IgD-negative memory B cell (primary cell): ENCODE data around the gene EVI5L. TPM values are rescaled to one million over a fixed set of nuclear protein-coding genes. Genes with fewer than 3 reads are reported as not detected.

Source experiments
- H3K27ac Mint-ChIP-seq, 3 donors: one replicate each; pipeline ENCODE4 v1.8.0; 2020 to 2022; ENCODE audit warnings: mild to moderate bottlenecking in 3 of 3, mixed read lengths in 3 of 3, moderate library complexity in 1 of 3
- H3K27me3 Mint-ChIP-seq: one replicate; pipeline ENCODE4 v1.8.0; 2021; ENCODE audit warnings: mixed read lengths
- H3K36me3 Mint-ChIP-seq: one replicate; pipeline ENCODE4 v1.8.0; 2020; ENCODE audit warnings: mild to moderate bottlenecking, mixed read lengths
- H3K4me1 Mint-ChIP-seq, 3 donors: one replicate each; pipeline ENCODE4 v1.8.0; 2020 to 2022; ENCODE audit warnings: mixed read lengths in 3 of 3, mild to moderate bottlenecking in 1 of 3
- H3K4me3 Mint-ChIP-seq, 4 donors: one replicate each; pipeline ENCODE4 v1.8.0; 2020 to 2022; ENCODE audit warnings: mild to moderate bottlenecking in 4 of 4, mixed read lengths in 4 of 4, moderate library complexity in 3 of 4
- H3K9me3 Mint-ChIP-seq, 3 donors: one replicate each; pipeline ENCODE4 v1.8.0; 2020 to 2021; ENCODE audit warnings: mixed read lengths in 3 of 3, mild to moderate bottlenecking in 1 of 3
- polyA plus RNA-seq: library from polyadenylated mRNA; unstranded; fragments of 300-500 nt; fragmentation: Illumina TruSeq; gene quantifications from one replicate; pipeline ENCODE4 v1.2.3, GENCODE V29; 2021

EVI5L gene
- polyA plus RNA-seq, 1 donor from 2014 or later = 3.2 TPM

DNA sequence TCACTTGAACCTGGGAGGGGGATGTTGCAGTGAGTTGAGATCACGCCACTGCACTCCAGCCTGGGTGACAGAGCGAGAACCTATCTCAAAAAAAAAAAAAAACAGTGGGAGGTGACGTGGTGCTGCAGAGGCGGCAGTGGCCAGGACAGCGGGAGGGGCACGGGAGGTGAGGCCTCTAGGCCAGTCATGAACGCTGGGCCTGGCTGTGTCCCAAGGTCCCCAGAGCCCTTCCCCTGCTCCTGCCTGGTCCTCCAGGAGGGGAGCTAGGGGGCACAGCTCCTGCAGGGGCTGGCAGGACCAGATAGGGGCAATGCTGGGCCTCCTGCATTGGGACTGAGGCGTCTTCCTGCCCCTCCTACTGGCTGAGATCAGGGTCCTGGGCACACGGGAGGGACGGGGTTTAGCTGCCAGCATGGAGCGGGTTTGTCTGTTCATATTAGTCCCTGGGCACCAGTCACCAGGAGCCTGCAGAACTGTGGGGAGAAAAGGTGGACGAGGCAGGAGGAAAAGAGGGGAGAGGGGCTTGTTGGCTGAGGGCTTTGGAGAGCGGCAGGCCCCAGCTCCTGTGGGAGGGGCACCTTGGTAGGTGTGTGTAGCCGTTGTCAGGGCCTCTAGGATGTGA lies 78.2 kb downstream of the EVI5L start:
- Mint-ChIP-seq H3K27ac (peak overlapping the region in 1 of 3 donors; percentile 82), H3K9me3 (no peaks in the 10 kb centered on the region), H3K4me3 (peak overlapping the region in 1 of 4 donors; percentile 49), H3K27me3 (no peaks in the 10 kb centered on the region), H3K4me1 (peaks cover 9 to 13% (median 12%) of the 10 kb centered on the region in 3 donors), H3K36me3 (peaks cover 6% of the 10 kb centered on the region)

- Mint-ChIP-seq H3K4me3 (no peak overlapping the region), H3K36me3 (peaks cover 6% of the 10 kb centered on the region), H3K9me3 (no peaks in the 10 kb centered on the region), H3K27me3 (no peaks in the 10 kb centered on the region), H3K27ac (peak overlapping the region in 1 of 3 donors; percentile 82), H3K4me1 (peaks cover 7 to 9% (median 9%) of the 10 kb centered on the region in 3 donors)
These were observed 78.9 kb downstream of the EVI5L start for GRCh38 chr19:7908742-7909461.

GRCh38 chr19:7909471-7910067 lies 79.6 kb downstream of the EVI5L start:
- no peak overlapping the region for H3K27ac Mint-ChIP-seq
- H3K27me3 Mint-ChIP-seq = no peaks in the 10 kb centered on the region
- H3K36me3 Mint-ChIP-seq = peaks cover 6% of the 10 kb centered on the region
- no peaks in the 10 kb centered on the region for H3K9me3 Mint-ChIP-seq
- H3K4me3 Mint-ChIP-seq = no peak overlapping the region
- peaks cover 5 to 8% (median 7%) of the 10 kb centered on the region in 3 donors for H3K4me1 Mint-ChIP-seq

DNA sequence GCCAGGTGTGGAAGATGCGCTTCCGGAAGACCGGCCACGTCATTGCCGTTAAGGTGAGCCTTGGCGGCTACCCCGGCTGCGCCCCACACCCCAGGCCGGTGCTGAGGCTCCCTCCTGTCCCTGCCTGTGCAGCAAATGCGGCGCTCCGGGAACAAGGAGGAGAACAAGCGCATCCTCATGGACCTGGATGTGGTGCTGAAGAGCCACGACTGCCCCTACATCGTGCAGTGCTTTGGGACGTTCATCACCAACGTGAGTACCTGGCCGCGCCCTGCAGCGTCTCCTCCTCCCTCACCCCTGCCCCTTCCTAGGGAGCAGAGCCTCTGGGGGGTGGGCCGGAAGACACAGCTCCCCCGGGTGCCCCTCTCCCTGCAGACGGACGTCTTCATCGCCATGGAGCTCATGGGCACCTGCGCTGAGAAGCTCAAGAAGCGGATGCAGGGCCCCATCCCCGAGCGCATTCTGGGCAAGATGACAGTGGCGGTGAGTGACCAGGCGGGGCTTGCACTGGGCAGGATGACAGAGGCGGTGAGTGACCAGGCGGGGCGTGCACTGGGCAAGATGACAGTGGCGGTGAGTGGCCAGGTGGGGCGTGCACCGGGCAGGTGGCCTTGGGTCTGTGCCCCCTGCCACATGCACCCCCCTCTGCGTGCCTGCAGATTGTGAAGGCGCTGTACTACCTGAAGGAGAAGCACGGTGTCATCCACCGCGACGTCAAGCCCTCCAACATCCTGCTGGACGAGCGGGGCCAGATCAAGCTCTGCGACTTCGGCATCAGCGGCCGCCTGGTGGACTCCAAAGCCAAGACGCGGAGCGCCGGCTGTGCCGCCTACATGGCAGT lies 80.5 kb downstream of the EVI5L start:
- Mint-ChIP-seq H3K27ac (peak overlapping the region in 1 of 3 donors; percentile 39), H3K36me3 (peaks cover 7% of the 10 kb centered on the region), H3K9me3 (no peaks in the 10 kb centered on the region), H3K4me1 (peaks cover 1 to 3% (median 2%) of the 10 kb centered on the region in 3 donors), H3K4me3 (no peak overlapping the region), H3K27me3 (peaks cover 8% of the 10 kb centered on the region)

DNA sequence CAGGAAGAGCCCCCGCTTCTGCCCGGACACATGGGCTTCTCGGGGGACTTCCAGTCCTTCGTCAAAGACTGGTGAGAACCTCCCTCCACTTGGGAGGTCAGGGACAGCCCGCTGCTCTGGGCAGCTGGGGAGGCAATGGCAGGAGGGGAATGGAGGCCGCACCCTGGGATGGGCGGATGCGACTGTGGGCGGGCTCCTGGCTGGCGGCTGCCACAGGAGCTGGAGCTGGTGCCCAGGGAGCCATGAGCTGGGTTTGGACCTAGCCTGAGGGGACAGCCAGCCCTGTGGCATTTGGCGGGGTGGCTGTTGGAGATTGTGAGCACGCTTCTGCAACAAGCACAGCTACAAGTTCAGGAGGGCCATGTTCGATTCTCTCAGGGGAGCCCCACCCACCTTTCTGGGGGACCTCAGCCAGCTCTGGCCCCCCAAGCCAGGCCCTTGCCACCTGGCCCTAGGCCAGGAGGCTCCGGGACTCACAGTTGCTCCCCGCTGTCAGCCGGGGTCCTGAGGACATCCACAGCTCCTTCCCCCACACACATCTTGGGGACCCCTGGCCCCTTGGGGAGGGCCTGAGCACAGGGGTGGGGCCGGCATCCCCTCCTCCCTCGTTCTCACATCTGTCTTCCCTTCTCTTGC lies 81.6 kb downstream of the EVI5L start:
- Mint-ChIP-seq H3K27ac (peak overlapping the region in 1 of 3 donors; percentile 80), H3K4me3 (peak overlapping the region in 1 of 4 donors; percentile 10), H3K9me3 (no peaks in the 10 kb centered on the region), H3K4me1 (peaks cover 0 to 7% (median 5%) of the 10 kb centered on the region in 3 donors), H3K36me3 (peaks cover 7% of the 10 kb centered on the region), H3K27me3 (peaks cover 13% of the 10 kb centered on the region)

GRCh38 chr19:7912144-7912696 lies 82.2 kb downstream of the EVI5L start:
- H3K27ac Mint-ChIP-seq = peak overlapping the region in 1 of 3 donors; percentile 80
- peaks cover 7% of the 10 kb centered on the region for H3K36me3 Mint-ChIP-seq
- peaks cover 0 to 7% (median 5%) of the 10 kb centered on the region in 3 donors for H3K4me1 Mint-ChIP-seq
- H3K4me3 Mint-ChIP-seq = no peak overlapping the region
- peaks cover 13% of the 10 kb centered on the region for H3K27me3 Mint-ChIP-seq
- no peaks in the 10 kb centered on the region for H3K9me3 Mint-ChIP-seq

DNA sequence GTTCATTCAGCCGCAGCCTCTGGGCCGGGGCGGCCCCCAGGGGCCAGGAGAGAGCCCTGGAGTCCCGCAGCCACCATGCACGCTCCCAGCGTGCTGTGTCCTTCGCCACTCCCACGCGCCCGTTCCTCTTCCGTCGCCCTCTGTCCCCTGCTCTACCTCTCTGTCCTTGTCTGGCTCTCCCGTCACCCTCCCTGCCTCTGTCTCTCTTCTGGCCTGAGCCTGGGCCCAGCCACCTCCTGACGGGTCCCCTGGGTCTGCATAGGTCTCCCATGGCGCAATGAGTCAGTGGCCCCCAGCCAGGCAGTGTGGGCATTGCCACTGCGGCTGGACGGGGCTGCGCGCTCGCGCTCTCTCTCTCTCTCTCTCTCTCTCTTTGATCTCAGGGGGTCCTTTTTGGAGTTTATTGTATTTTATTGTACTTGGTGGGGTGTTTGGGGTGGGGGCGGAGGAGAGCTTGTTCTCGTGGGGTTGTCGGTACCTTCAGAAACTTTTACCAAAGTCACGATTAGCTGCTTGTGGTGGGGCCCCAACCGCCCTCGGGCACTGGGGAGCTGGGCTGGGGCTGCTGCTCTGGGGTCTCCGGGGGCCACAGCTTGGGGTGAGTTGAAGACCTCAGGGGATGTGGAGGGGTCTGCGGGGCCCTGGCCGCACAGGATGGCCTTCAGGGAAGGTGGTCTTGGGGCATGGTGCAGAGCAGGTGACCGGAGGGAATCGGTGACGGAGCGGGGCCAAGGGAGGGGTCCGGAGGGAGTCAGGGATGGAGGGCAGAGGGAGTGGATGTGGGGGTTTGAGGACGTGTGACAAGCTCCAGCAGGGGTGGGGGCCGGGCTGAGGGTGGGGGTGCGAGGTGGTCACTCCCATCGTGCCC lies 82.9 kb downstream of the EVI5L start:
- peaks cover 7% of the 10 kb centered on the region for H3K36me3 Mint-ChIP-seq
- H3K9me3 Mint-ChIP-seq = no peaks in the 10 kb centered on the region
- H3K4me3 Mint-ChIP-seq = no peak overlapping the region
- peaks cover 14% of the 10 kb centered on the region for H3K27me3 Mint-ChIP-seq
- no peak overlapping the region for H3K27ac Mint-ChIP-seq
- peaks cover 0 to 9% (median 5%) of the 10 kb centered on the region in 3 donors for H3K4me1 Mint-ChIP-seq

- peaks cover 3 to 15% (median 5%) of the 10 kb centered on the region in 3 donors for H3K4me1 Mint-ChIP-seq
- peaks cover 20% of the 10 kb centered on the region for H3K27me3 Mint-ChIP-seq
- H3K36me3 Mint-ChIP-seq = peaks cover 7% of the 10 kb centered on the region
- no peak overlapping the region for H3K4me3 Mint-ChIP-seq
- H3K27ac Mint-ChIP-seq = peak overlapping the region in 1 of 3 donors; percentile 63
- H3K9me3 Mint-ChIP-seq = no peaks in the 10 kb centered on the region
These were observed 83.6 kb downstream of the EVI5L start for GRCh38 chr19:7913652-7914051.

GRCh38 chr19:7914099-7914498 lies 84.1 kb downstream of the EVI5L start:
- Mint-ChIP-seq H3K4me1 (peaks cover 3 to 15% (median 5%) of the 10 kb centered on the region in 3 donors), H3K9me3 (no peaks in the 10 kb centered on the region), H3K27me3 (peaks cover 20% of the 10 kb centered on the region), H3K36me3 (peaks cover 7% of the 10 kb centered on the region), H3K4me3 (no peak overlapping the region), H3K27ac (no peak overlapping the region)

Other genes with a start within 250 kb of the EVI5L start
- gene CAMSAP3, start 234.4 kb upstream of the EVI5L start, polyA plus RNA-seq = 0.44 TPM
- gene XAB2, start 200.7 kb upstream of the EVI5L start, polyA plus RNA-seq = 9.7 TPM
- gene PET100, start 200.4 kb upstream of the EVI5L start, polyA plus RNA-seq = 232 TPM
- gene PCP2, start 196.5 kb upstream of the EVI5L start, polyA plus RNA-seq = not detected
- 70.2 TPM for gene STXBP2, start 193.1 kb upstream of the EVI5L start, polyA plus RNA-seq
- gene RETN, start 161.2 kb upstream of the EVI5L start, polyA plus RNA-seq = not detected
- gene MCEMP1, start 153.1 kb upstream of the EVI5L start, polyA plus RNA-seq = 0.73 TPM
- gene TRAPPC5, start 149.4 kb upstream of the EVI5L start, polyA plus RNA-seq = 219 TPM
- gene FCER2, start 128.1 kb upstream of the EVI5L start, polyA plus RNA-seq = 197 TPM
- 0.43 TPM for gene CLEC4G, start 98.1 kb upstream of the EVI5L start, polyA plus RNA-seq
- gene CD209, start 82.7 kb upstream of the EVI5L start, polyA plus RNA-seq = not detected
- not detected for gene CLEC4M, start 67.0 kb upstream of the EVI5L start, polyA plus RNA-seq
- not detected for gene PRR36, start 44.2 kb downstream of the EVI5L start, polyA plus RNA-seq
- not detected for gene LRRC8E, start 58.3 kb downstream of the EVI5L start, polyA plus RNA-seq
- gene MAP2K7, start 73.7 kb downstream of the EVI5L start, polyA plus RNA-seq = 2.4 TPM
- gene TGFBR3L, start 84.6 kb downstream of the EVI5L start, polyA plus RNA-seq = not detected
- gene SNAPC2, start 90.1 kb downstream of the EVI5L start, polyA plus RNA-seq = 19.0 TPM
- gene CTXN1, start 95.9 kb downstream of the EVI5L start, polyA plus RNA-seq = not detected
- gene TIMM44, start 113.4 kb downstream of the EVI5L start, polyA plus RNA-seq = 16.1 TPM
- 49.3 TPM for gene ELAVL1, start 175.4 kb downstream of the EVI5L start, polyA plus RNA-seq
- gene CCL25, start 222.5 kb downstream of the EVI5L start, polyA plus RNA-seq = 1.2 TPM